Measurements from ENCODE around the gene LTF. TPM values are rescaled to one million over a fixed set of nuclear protein-coding genes. Genes with fewer than 3 reads are reported as not detected.
"Not testable (repeated sequence)": the region's sequence is repeated elsewhere in the genome, so short reads cannot be mapped to it uniquely, and the experiment has no call there.

LTF gene
- total RNA-seq, 4 donors from 2014 or later: 0.62 to 5.1 (median 1.1) TPM

- Histone ChIP-seq H3K36me3 (no peaks in the 10 kb centered on the region), H3K4me3 (no peak overlapping the region), H3K4me1 (no peaks in the 10 kb centered on the region), H3K9me3 (no peaks in the 10 kb centered on the region), H3K27ac (no peak overlapping the region), H3K27me3 (no peaks in the 10 kb centered on the region)
- ATAC-seq: no peak
- DNase-seq: no peak
- no peak for TF ChIP-seq POLR2A (IDR thresholded peaks at IDR 0.05)
- no peak for TF ChIP-seq CTCF (IDR thresholded peaks at IDR 0.05 in 4 of 5, conservative IDR thresholded peaks at IDR 0.05 in 1 of 5)
- in situ Hi-C loops (cut with MboI; ENCODE audit: low sequenced_read_pairs in 4 of 4): no loop called here
- intact Hi-C loops (cut with DNase I; ENCODE audit: low total_unique reads): no loop called here
These were observed 30.9 kb downstream of the LTF start for GRCh38 chr3:46433841-46434240.

GRCh38 chr3:46433118-46433517 is 31.6 kb downstream of the LTF start:
- H3K36me3 ChIP-seq; H3K4me3 ChIP-seq; DNase-seq; H3K9me3 ChIP-seq; in situ Hi-C loops (cut with MboI; ENCODE audit: low sequenced_read_pairs in 4 of 4); ATAC-seq; H3K27me3 ChIP-seq; H3K27ac ChIP-seq; H3K4me1 ChIP-seq; intact Hi-C loops (cut with DNase I; ENCODE audit: low total_unique reads): not testable (repeated sequence)

GRCh38 chr3:46431905-46432304 is 32.8 kb downstream of the LTF start:
- in situ Hi-C loops (cut with MboI; ENCODE audit: low sequenced_read_pairs in 4 of 4); H3K4me3 ChIP-seq: not testable (repeated sequence)

GRCh38 chr3:46430879-46431278 is 33.8 kb downstream of the LTF start:
- H3K27ac ChIP-seq; H3K27me3 ChIP-seq; intact Hi-C loops (cut with DNase I; ENCODE audit: low total_unique reads); in situ Hi-C loops (cut with MboI; ENCODE audit: low sequenced_read_pairs in 4 of 4); DNase-seq; ATAC-seq; H3K36me3 ChIP-seq; H3K4me1 ChIP-seq; H3K9me3 ChIP-seq; H3K4me3 ChIP-seq: not testable (repeated sequence)

More at GRCh38 chr3:46431905-46432304, 32.8 kb downstream of the LTF start:
- H3K27me3 ChIP-seq; H3K36me3 ChIP-seq; intact Hi-C loops (cut with DNase I; ENCODE audit: low total_unique reads); DNase-seq; H3K9me3 ChIP-seq; ATAC-seq; H3K27ac ChIP-seq; H3K4me1 ChIP-seq: not testable (repeated sequence)

GRCh38 chr3:46429671-46430070 is 35.0 kb downstream of the LTF start:
- H3K4me1 ChIP-seq: no peaks in the 10 kb centered on the region
- no peak for TF ChIP-seq POLR2A (IDR thresholded peaks at IDR 0.05)
- TF ChIP-seq CTCF (IDR thresholded peaks at IDR 0.05 in 4 of 5, conservative IDR thresholded peaks at IDR 0.05 in 1 of 5): no peak
- H3K36me3 ChIP-seq: no peaks in the 10 kb centered on the region
- no peaks in the 10 kb centered on the region for H3K27me3 ChIP-seq
- no peak overlapping the region for H3K27ac ChIP-seq
- ATAC-seq (no peak), DNase-seq (no peak)
- intact Hi-C loops (cut with DNase I; ENCODE audit: low total_unique reads) (loop anchor here (10.0 kb wide), 1 partner anchor 145 kb away; no protein-coding TSS in a partner anchor), in situ Hi-C loops (cut with MboI; ENCODE audit: low sequenced_read_pairs in 4 of 4) (no loop called here)
- H3K9me3 ChIP-seq: no peaks in the 10 kb centered on the region
- H3K4me3 ChIP-seq: no peak overlapping the region

GRCh38 chr3:46429250-46429649 is 35.5 kb downstream of the LTF start:
- Histone ChIP-seq H3K27me3 (no peaks in the 10 kb centered on the region), H3K4me3 (no peak overlapping the region), H3K27ac (no peak overlapping the region), H3K36me3 (no peaks in the 10 kb centered on the region), H3K9me3 (no peaks in the 10 kb centered on the region), H3K4me1 (no peaks in the 10 kb centered on the region)
- no peak for TF ChIP-seq CTCF (IDR thresholded peaks at IDR 0.05 in 4 of 5, conservative IDR thresholded peaks at IDR 0.05 in 1 of 5)
- in situ Hi-C loops (cut with MboI; ENCODE audit: low sequenced_read_pairs in 4 of 4) (no loop called here), intact Hi-C loops (cut with DNase I; ENCODE audit: low total_unique reads) (loop anchor here (10.0 kb wide), 1 partner anchor 144 kb away; no protein-coding TSS in a partner anchor)
- no peak for DNase-seq
- no peak for ATAC-seq

All from gastrocnemius medialis (tissue), 4 donors.